DMS79 treated with DMSO at 0.1 percent for 48 hours (cell line): ENCODE measurements around the gene USP47.
A peak's percentile ranks its signal among the peaks of the same experiment; 100 is the strongest.

Source experiments
- DNase-seq: peaks from one replicate; lab custom pipeline; 2025; lab: John Stamatoyannopoulos, UW

The USP47 gene

GRCh38 chr11:12005061-12005460, 163.3 kb downstream of the USP47 start:
- DNase-seq, result no peak

DNA sequence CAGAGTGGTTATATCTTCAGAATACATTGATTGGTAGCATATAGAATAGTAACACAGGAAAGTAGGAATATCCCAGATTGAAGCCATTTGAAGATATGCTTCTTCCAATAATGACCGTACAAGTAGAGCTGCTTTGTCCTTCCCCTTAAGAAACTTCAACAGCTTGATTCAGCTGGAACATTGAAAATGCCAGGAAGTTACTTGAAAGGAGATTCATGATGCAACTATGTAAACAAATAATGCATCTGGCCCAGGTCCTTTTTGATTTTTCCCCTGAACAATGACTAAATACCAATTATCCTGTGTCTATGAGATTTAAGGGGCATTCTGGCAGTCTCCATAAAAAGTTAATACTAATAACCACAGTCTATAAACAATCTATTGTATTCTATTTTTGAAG, 163.7 kb downstream of the USP47 start:
- DNase-seq, result no peak

GRCh38 chr11:12006552-12007229, 164.9 kb downstream of the USP47 start:
- DNase-seq, result no peak

DNA sequence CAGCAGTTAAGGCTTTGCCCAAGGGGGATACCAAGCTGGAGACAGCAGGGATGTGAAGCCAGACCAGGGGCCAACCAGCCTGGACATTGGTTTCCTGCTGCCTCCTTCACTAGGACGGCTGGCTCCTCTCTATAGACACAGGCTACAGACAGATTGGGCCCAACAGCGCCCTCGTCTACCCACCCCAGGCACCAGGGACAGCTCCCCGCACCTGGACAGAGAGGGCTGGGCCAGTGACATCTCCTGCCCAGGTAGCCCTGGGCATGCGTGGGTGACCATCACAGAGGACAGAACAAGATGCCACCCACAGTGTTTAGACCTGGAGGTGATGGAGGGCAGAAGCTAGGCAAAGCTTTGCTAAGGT, 165.4 kb downstream of the USP47 start:
- no peak for DNase-seq

DNA sequence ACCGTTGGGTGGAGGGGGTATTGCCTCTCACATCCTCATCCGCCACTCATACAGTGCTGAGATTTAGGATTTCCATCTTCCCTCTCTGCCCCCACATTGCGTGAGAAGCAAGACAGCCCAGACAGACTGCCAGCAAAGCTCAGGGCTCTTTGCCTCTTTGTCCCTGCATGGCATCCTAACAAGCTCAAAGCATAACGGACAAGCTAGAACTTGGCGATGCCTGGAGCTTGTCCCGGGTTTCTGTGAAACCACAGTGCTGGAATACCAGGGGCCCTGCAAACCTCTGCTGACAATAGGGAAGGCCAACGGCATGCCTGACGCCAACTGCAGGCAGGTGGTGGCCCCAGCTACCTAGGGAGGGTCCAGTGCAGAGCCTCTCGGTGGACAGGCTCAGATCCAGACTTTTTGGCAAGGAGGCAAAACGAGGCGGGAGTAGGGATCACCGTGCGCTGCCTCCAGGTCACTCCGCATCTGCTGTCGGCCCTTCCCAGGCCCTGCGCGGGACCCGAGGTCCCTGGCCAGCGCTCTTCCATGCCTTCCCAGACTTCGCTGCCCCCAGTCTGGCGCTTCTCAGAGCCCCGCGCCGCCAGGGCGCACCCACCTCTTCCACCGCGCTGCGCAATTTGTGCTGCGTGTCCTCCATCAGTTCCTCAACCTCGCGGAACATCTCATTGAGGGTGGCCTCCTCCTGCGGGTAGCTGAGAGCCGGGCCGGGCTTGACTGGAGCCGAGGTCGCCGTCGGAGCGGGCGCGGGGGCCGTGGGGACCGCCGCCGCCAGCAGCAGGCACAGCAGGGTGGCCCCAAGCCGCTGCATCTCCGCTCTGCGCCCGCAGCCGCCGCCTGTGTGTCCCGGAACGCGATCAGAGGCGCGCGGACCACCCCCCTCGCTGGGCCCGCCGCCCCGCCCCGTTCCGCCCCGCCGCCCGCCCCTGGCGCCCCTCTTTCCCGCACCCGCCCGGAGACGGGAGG, 166.3 kb downstream of the USP47 start, which contains the start of gene DKK3:
DKK3 (minus strand) TSS at position 858 of the 969 bp plus-strand sequence; CDS start at position 814, 44 bp downstream.
- DNase-seq, result peak; percentile 33
